ENCODE data around the gene MTCL1.

The MTCL1 gene

GRCh38 chr18:8810157-8810556 lies 104.8 kb downstream of the MTCL1 start:
- CTCF ChIA-PET, result no interaction called here
- TF ChIP-seq FOXM1 (IDR thresholded peaks at IDR 0.05; ENCODE audit: borderline replicate concordance), result no peak
- TF ChIP-seq PKNOX1 (IDR thresholded peaks at IDR 0.05), result no peak
- no peak for TF ChIP-seq ELF4 (IDR thresholded peaks at IDR 0.05)
- no peak for TF ChIP-seq TARDBP (IDR thresholded peaks at IDR 0.05)
- no peak for TF ChIP-seq FOXK2 (IDR thresholded peaks at IDR 0.05)
- no peak for TF ChIP-seq CTBP1 (IDR thresholded peaks at IDR 0.05; ENCODE audit: borderline replicate concordance)
- no peak for TF ChIP-seq HDGF (IDR thresholded peaks at IDR 0.05; ENCODE audit: borderline replicate concordance)
- no peak for TF ChIP-seq NFRKB (IDR thresholded peaks at IDR 0.05)
- no peak for TF ChIP-seq BHLHE40 (IDR thresholded peaks at IDR 0.05; ENCODE audit: borderline replicate concordance)
- no peak for TF ChIP-seq SP1 (IDR thresholded peaks at IDR 0.05)
- no peak for TF ChIP-seq FOXA1 (IDR thresholded peaks at IDR 0.05)
- TF ChIP-seq L3MBTL2 (conservative IDR thresholded peaks at IDR 0.05), result no peak
- TF ChIP-seq ARNT (IDR thresholded peaks at IDR 0.05), result no peak
- TF ChIP-seq LEF1 (IDR thresholded peaks at IDR 0.05; ENCODE audit: borderline replicate concordance), result no peak
- TF ChIP-seq SUZ12 (IDR thresholded peaks at IDR 0.05), result no peak
- no peak for TF ChIP-seq ZNF384 (IDR thresholded peaks at IDR 0.05)
- POLR2A ChIA-PET, result no interaction called here
- DNase-seq (ENCODE audit: extremely low spot score), result no peak

DNA sequence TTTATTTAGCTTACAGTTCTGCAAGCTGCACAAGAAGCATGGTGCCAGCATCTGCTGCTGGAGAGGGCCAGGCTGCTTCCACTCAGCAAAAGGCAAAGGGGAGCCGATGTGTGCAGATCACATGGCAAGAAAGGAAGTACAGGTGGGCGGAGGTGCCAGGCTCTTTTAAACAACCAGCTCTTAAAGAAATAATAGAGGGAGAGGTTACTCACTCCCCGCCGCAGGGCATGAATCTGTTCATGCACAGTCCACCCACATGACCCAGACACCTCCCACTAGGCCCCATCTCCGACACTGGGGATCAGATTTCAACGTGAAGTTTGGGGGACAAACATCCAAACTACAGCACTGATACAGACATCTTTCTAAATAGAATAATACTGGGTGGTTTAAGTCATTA lies 105.8 kb downstream of the MTCL1 start:
- POLR2A ChIA-PET, result interaction anchor here (0.6 kb wide), 1 partner anchor 805 kb away, joined by 3 read pairs; no protein-coding TSS in a partner anchor
- no peak for TF ChIP-seq FOXA1 (IDR thresholded peaks at IDR 0.05)
- no peak for TF ChIP-seq HDGF (IDR thresholded peaks at IDR 0.05; ENCODE audit: borderline replicate concordance)
- TF ChIP-seq LEF1 (IDR thresholded peaks at IDR 0.05; ENCODE audit: borderline replicate concordance), result no peak
- TF ChIP-seq NFRKB (IDR thresholded peaks at IDR 0.05), result no peak
- no peak for TF ChIP-seq SP1 (IDR thresholded peaks at IDR 0.05)
- TF ChIP-seq ARNT (IDR thresholded peaks at IDR 0.05), result no peak
- TF ChIP-seq CTBP1 (IDR thresholded peaks at IDR 0.05; ENCODE audit: borderline replicate concordance), result no peak
- TF ChIP-seq ZNF384 (IDR thresholded peaks at IDR 0.05), result no peak
- TF ChIP-seq BHLHE40 (IDR thresholded peaks at IDR 0.05; ENCODE audit: borderline replicate concordance), result no peak
- no peak for TF ChIP-seq SUZ12 (IDR thresholded peaks at IDR 0.05)
- TF ChIP-seq L3MBTL2 (conservative IDR thresholded peaks at IDR 0.05), result no peak
- TF ChIP-seq TARDBP (IDR thresholded peaks at IDR 0.05), result no peak
- TF ChIP-seq ELF4 (IDR thresholded peaks at IDR 0.05), result no peak
- no peak for TF ChIP-seq FOXK2 (IDR thresholded peaks at IDR 0.05)
- no peak for TF ChIP-seq FOXM1 (IDR thresholded peaks at IDR 0.05; ENCODE audit: borderline replicate concordance)
- no peak for TF ChIP-seq PKNOX1 (IDR thresholded peaks at IDR 0.05)
- DNase-seq (ENCODE audit: extremely low spot score), result no peak
- CTCF ChIA-PET, result interaction anchor here (0.9 kb wide), 1 partner anchor 28 kb away, joined by 3 read pairs; no protein-coding TSS in a partner anchor

- ChIA-PET CTCF (no interaction called here), POLR2A (no interaction called here)
- TF ChIP-seq FOXA1 (IDR thresholded peaks at IDR 0.05), result no peak
- no peak for TF ChIP-seq FOXK2 (IDR thresholded peaks at IDR 0.05)
- TF ChIP-seq SUZ12 (IDR thresholded peaks at IDR 0.05), result no peak
- TF ChIP-seq HDGF (IDR thresholded peaks at IDR 0.05; ENCODE audit: borderline replicate concordance), result no peak
- no peak for TF ChIP-seq ELF4 (IDR thresholded peaks at IDR 0.05)
- TF ChIP-seq TARDBP (IDR thresholded peaks at IDR 0.05), result no peak
- no peak for TF ChIP-seq FOXM1 (IDR thresholded peaks at IDR 0.05; ENCODE audit: borderline replicate concordance)
- DNase-seq (ENCODE audit: extremely low spot score), result no peak
Measured at GRCh38 chr18:8812631-8813030, 107.3 kb downstream of the MTCL1 start.

DNA sequence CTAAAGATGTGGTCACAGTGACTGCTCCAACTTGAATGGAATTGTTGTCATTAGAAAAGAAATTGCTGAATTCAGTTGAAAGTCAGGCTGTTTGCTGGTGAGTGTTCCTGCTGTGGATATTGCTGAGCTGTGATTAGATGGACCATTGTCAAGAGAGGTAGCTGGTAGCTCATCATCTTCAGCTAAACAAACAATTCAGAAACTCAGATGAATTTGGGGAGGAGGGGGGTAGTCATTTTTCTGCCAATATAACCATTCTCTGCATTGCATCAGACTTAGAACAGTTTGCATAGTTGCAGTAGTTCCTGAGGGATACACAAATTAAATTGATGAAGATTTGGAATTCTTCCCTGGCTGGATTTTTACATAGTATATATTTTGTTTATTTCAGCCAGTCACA lies 108.3 kb downstream of the MTCL1 start:
- TF ChIP-seq FOXK2 (IDR thresholded peaks at IDR 0.05) (no peak), BHLHE40 (IDR thresholded peaks at IDR 0.05; ENCODE audit: borderline replicate concordance) (no peak), PKNOX1 (IDR thresholded peaks at IDR 0.05) (no peak), FOXA1 (IDR thresholded peaks at IDR 0.05) (no peak), TARDBP (IDR thresholded peaks at IDR 0.05) (no peak), SP1 (IDR thresholded peaks at IDR 0.05) (no peak), HDGF (IDR thresholded peaks at IDR 0.05; ENCODE audit: borderline replicate concordance) (no peak)
- POLR2A ChIA-PET, result no interaction called here
- CTCF ChIA-PET, result no interaction called here
- DNase-seq (ENCODE audit: extremely low spot score), result no peak

GRCh38 chr18:8814206-8814605 lies 108.8 kb downstream of the MTCL1 start:
- no peak for DNase-seq (ENCODE audit: extremely low spot score)
- POLR2A ChIA-PET, result no interaction called here
- no peak for TF ChIP-seq TARDBP (IDR thresholded peaks at IDR 0.05)
- TF ChIP-seq FOXA1 (IDR thresholded peaks at IDR 0.05), result no peak
- no peak for TF ChIP-seq PKNOX1 (IDR thresholded peaks at IDR 0.05)
- TF ChIP-seq L3MBTL2 (conservative IDR thresholded peaks at IDR 0.05), result no peak
- no peak for TF ChIP-seq SUZ12 (IDR thresholded peaks at IDR 0.05)
- no peak for TF ChIP-seq SP1 (IDR thresholded peaks at IDR 0.05)
- no peak for TF ChIP-seq CTBP1 (IDR thresholded peaks at IDR 0.05; ENCODE audit: borderline replicate concordance)
- no peak for TF ChIP-seq HDGF (IDR thresholded peaks at IDR 0.05; ENCODE audit: borderline replicate concordance)
- no peak for TF ChIP-seq NFRKB (IDR thresholded peaks at IDR 0.05)
- no peak for TF ChIP-seq ARNT (IDR thresholded peaks at IDR 0.05)
- TF ChIP-seq ELF4 (IDR thresholded peaks at IDR 0.05), result no peak
- no peak for TF ChIP-seq FOXM1 (IDR thresholded peaks at IDR 0.05; ENCODE audit: borderline replicate concordance)
- TF ChIP-seq FOXK2 (IDR thresholded peaks at IDR 0.05), result no peak
- TF ChIP-seq ZNF384 (IDR thresholded peaks at IDR 0.05), result no peak
- TF ChIP-seq LEF1 (IDR thresholded peaks at IDR 0.05; ENCODE audit: borderline replicate concordance), result no peak
- no peak for TF ChIP-seq BHLHE40 (IDR thresholded peaks at IDR 0.05; ENCODE audit: borderline replicate concordance)
- CTCF ChIA-PET, result no interaction called here

DNA sequence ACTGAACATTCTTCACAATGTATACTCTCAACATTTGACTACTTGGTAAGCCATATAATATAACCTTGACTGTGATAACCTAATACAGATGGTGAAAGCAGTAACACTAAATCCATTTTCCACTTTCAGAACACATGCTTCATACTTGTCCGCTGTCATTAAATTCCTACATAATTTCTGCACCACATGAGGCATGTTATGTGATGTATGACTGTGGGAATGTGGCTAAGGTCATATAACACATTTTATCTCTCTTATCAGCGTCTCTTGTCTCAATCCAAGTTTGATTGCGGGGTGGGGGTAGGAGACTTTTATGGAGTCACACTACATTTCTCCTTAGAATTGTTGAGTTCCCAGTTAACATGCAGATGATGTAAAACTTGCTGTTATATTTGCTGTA lies 110.9 kb downstream of the MTCL1 start:
- POLR2A ChIA-PET, result no interaction called here
- CTCF ChIA-PET, result no interaction called here
- no peak for TF ChIP-seq LEF1 (IDR thresholded peaks at IDR 0.05; ENCODE audit: borderline replicate concordance)
- TF ChIP-seq SP1 (IDR thresholded peaks at IDR 0.05), result no peak
- TF ChIP-seq TARDBP (IDR thresholded peaks at IDR 0.05), result no peak
- no peak for TF ChIP-seq L3MBTL2 (conservative IDR thresholded peaks at IDR 0.05)
- TF ChIP-seq NFRKB (IDR thresholded peaks at IDR 0.05), result no peak
- TF ChIP-seq SUZ12 (IDR thresholded peaks at IDR 0.05), result no peak
- TF ChIP-seq ELF4 (IDR thresholded peaks at IDR 0.05), result no peak
- TF ChIP-seq FOXK2 (IDR thresholded peaks at IDR 0.05), result no peak
- TF ChIP-seq HDGF (IDR thresholded peaks at IDR 0.05; ENCODE audit: borderline replicate concordance), result no peak
- no peak for TF ChIP-seq FOXA1 (IDR thresholded peaks at IDR 0.05)
- TF ChIP-seq CTBP1 (IDR thresholded peaks at IDR 0.05; ENCODE audit: borderline replicate concordance), result no peak
- TF ChIP-seq PKNOX1 (IDR thresholded peaks at IDR 0.05), result no peak
- no peak for TF ChIP-seq BHLHE40 (IDR thresholded peaks at IDR 0.05; ENCODE audit: borderline replicate concordance)
- TF ChIP-seq ZNF384 (IDR thresholded peaks at IDR 0.05), result no peak
- no peak for TF ChIP-seq ARNT (IDR thresholded peaks at IDR 0.05)
- TF ChIP-seq FOXM1 (IDR thresholded peaks at IDR 0.05; ENCODE audit: borderline replicate concordance), result no peak
- no peak for DNase-seq (ENCODE audit: extremely low spot score)
